GM13977 (cell line): Measurements from ENCODE around the gene ECHS1.
A peak's percentile ranks its signal among the peaks of the same experiment; 100 is the strongest.

ENCODE experiments used
- DNase-seq: peaks from one replicate; pipeline ENCODE4 v3.0.0; 2012; ENCODE audit warnings: low spot score
- in situ Hi-C: fragments of 300-500 bp; cut with MboI; formaldehyde crosslinking; loops from one replicate; pipeline ENCODE4 v1.12.0; 2022; ENCODE audit warnings: low sequenced_read_pairs, low pct_unique_long_range_greater_than_20kb, mixed read lengths, inconsistent platforms; ENCODE audit not compliant: unreplicated experiment
- TF ChIP-seq, protein P1 (sequence below): IDR thresholded peaks from 2 replicates; pipeline ENCODE4 v1.5.1; 2012; ENCODE audit warnings: mild to moderate bottlenecking, control low read depth; ENCODE audit not compliant: insufficient read depth; ENCODE audit errors: extremely low read depth, missing control alignments

ECHS1 gene

DNA sequence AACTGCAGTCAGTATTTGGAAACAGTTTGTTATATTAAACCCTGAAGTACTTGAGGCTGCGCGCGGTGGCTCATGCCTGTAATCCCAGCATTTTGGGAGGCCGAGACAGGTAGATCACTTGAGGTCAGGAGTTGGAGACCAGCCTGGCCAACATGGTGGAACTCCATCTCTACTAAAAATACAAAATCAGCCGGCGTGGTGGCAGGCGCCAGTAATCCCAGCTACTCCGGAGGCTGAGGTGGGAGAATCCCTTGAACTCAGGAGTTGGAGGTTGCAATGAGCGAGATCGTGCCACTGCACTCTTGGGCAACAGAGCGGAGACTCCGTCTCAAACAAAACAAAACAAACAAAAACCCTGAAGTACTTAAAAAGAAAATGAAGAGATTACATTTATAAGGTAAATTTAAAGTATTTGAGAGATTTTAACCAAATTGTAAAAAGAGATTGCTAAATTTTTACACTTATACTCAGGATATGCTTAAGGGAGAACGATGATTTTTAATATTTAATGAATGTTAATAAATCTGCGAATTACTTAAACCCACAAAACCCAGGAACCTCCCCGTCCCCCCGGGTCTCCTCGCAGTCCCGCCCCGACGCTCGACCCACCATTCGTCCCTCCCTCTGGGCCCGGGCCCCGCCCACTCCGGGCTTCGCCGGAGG, 20.4 kb upstream of the ECHS1 start:
- TF ChIP-seq, protein P1, sequence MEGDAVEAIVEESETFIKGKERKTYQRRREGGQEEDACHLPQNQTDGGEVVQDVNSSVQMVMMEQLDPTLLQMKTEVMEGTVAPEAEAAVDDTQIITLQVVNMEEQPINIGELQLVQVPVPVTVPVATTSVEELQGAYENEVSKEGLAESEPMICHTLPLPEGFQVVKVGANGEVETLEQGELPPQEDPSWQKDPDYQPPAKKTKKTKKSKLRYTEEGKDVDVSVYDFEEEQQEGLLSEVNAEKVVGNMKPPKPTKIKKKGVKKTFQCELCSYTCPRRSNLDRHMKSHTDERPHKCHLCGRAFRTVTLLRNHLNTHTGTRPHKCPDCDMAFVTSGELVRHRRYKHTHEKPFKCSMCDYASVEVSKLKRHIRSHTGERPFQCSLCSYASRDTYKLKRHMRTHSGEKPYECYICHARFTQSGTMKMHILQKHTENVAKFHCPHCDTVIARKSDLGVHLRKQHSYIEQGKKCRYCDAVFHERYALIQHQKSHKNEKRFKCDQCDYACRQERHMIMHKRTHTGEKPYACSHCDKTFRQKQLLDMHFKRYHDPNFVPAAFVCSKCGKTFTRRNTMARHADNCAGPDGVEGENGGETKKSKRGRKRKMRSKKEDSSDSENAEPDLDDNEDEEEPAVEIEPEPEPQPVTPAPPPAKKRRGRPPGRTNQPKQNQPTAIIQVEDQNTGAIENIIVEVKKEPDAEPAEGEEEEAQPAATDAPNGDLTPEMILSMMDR, result no peak
- DNase-seq, result no peak
- in situ Hi-C loops, result no loop called here

- in situ Hi-C loops, result no loop called here
- no peak for DNase-seq
- TF ChIP-seq, protein P1, result no peak
These were observed 18.8 kb upstream of the ECHS1 start for GRCh38 chr10:133391761-133392518.

DNA sequence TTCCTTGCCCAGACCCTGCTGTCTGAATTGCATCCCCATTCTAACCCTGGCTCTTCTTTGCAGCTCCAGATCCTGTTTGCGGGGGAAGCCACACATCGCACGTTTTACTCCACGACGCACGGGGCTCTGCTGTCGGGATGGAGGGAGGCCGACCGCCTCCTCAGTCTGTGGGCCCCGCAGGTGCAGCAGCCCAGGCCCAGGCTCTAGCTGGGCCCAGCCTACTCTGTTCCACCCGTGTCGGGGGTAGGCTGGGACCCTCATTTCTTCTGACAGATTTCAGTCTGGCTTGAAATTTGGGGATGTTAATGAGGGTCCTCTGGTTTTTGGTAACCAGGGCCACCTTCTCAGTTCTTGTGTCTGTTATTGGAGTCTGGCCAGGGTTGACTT, 18.1 kb upstream of the ECHS1 start:
- DNase-seq, result no peak
- TF ChIP-seq, protein P1, result no peak
- in situ Hi-C loops, result no loop called here

DNA sequence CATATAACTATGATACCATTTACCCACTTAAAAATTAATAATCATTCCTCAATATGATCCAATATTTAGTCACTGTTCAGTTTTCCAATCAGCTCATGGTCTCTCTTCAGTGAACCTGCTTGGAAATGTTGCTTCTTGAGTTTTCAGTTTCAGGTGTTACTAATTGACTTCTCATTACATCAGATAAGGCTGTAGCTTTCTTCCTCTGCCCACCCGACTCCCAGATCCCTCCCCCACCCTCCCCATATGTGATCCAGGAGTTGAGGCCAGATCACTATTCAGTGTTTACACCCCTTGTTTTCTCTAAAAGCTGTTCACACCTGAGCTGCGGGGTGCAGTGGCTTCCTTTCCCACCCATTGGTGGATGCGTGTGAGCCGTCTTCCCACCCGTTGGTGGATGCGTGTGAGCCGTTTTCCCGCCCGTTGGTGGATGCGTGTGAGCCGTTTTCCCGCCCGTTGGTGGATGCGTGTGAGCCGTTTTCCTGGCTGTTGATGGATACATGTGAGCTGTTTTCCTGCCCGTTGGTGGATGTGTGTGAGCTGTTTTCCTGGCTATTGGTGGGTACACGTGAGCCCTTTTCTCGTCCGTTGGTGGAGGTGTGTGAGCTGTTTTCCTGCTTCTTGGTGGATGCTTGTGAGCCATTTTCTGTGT, 17.6 kb upstream of the ECHS1 start:
- TF ChIP-seq, protein P1, result no peak
- DNase-seq, result no peak
- in situ Hi-C loops, result no loop called here

DNA sequence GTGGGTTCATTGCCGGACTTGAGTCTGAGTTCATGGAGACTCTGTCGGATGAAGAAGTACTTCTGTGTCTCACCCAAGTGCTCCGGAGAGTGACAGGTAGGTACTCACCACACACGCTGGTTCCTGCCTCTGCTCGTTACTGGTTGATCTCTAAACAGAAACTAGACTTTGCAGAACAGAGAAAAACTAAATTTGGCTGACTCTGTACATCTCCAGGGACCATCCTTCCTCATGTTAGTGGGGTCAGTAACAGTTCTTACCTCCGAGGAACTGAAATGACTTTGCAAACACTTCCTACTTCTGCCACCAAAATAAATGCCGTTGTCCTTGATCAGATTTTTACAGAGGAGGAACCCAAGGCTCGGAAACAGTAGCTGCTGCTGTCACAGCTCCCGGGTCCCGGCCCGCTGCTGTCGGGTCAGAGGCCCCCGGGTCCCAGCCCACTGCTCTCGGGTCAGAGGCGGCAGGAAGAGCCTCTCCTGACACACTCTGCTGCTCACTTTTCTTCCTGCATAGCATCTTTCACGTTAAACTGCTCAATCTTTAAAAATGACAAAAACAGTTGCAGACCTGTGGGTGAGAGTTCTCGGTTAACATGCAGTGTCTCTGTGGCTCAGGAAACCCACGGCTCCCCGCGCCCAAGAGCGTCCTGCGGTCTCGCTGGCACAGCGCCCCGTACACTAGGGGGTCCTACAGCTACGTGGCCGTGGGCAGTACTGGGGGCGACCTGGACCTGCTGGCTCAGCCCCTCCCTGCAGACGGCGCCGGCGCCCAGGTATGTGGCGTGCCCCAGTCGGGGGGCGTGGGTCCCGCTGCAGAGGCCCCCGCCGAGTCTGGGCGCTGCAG, 16.0 kb upstream of the ECHS1 start:
- in situ Hi-C loops, result no loop called here
- peak; percentile 91 for DNase-seq
- TF ChIP-seq, protein P1, result no peak
